ENCODE data around the gene REST.

GRCh38 chr4:56958111-56958517, 50.4 kb downstream of the REST start:
- no peak for TF ChIP-seq EZH2 (IDR thresholded peaks at IDR 0.05)
- TF ChIP-seq POLR2AphosphoS5 (IDR thresholded peaks at IDR 0.05; ENCODE audit: borderline replicate concordance, low read depth, low read length), result no peak
- no peak for TF ChIP-seq FOXP2 (optimal IDR thresholded peaks at IDR 0.05; ENCODE audit: control extremely low read depth, extremely low read length, insufficient read depth)
